WTC11 (cell line): ENCODE measurements around the gene NXT1. TPM values are rescaled to one million over a fixed set of nuclear protein-coding genes. Genes with fewer than 3 reads are reported as not detected.

ENCODE experiments used
- ATAC-seq: fragments of 200-7000 bp; cut with Tn5 transposase; 2 replicates; pipeline ENCODE4 v1.10.0; 2021; ENCODE audit warnings: mild to moderate bottlenecking, moderate library complexity
- CTCF ChIA-PET: fragments of 300-600 bp; sonication (Branson Sonifier 250); formaldehyde crosslinking; loops from one replicate; lab custom pipeline; 2021; ENCODE audit warnings: antibody characterized with exemption; lab: Charles Lee
- POLR2A ChIA-PET: fragments of 350-600 bp; sonication (Branson Sonifier 250); formaldehyde crosslinking; loops from one replicate; lab custom pipeline; 2021; ENCODE audit warnings: antibody characterized with exemption; lab: Charles Lee
- DNase-seq: peaks from one replicate; pipeline ENCODE4 v3.0.0; 2021; ENCODE audit warnings: low spot score
- H3K27ac Mint-ChIP-seq: 2 replicates; pipeline ENCODE4 v1.8.0; 2021; ENCODE audit warnings: mixed read lengths
- H3K27me3 Mint-ChIP-seq: 2 replicates; pipeline ENCODE4 v1.8.0; 2021; ENCODE audit warnings: low read depth, mild to moderate bottlenecking, moderate library complexity, mixed read lengths
- H3K36me3 Mint-ChIP-seq: 2 replicates; pipeline ENCODE4 v1.8.0; 2021; ENCODE audit warnings: mixed read lengths
- H3K4me1 Mint-ChIP-seq: 2 replicates; pipeline ENCODE4 v1.8.0; 2022; ENCODE audit warnings: mixed read lengths
- H3K4me3 Mint-ChIP-seq: 2 replicates; pipeline ENCODE4 v1.8.0; 2021; ENCODE audit warnings: mild to moderate bottlenecking, moderate library complexity, mixed read lengths
- H3K9me3 Mint-ChIP-seq: 2 replicates; pipeline ENCODE4 v1.8.0; 2021; ENCODE audit warnings: mixed read lengths
- FOXJ3 ChIP-seq: sonication (generic); formaldehyde crosslinking; IDR thresholded peaks from 2 replicates; pipeline ENCODE4 v1.9.0; 2021; ENCODE audit warnings: missing genetic modification reagents, mild to moderate bottlenecking, borderline replicate concordance
- FOXK1 ChIP-seq: sonication (generic); formaldehyde crosslinking; IDR thresholded peaks from 2 replicates; pipeline ENCODE4 v1.8.0; 2022; ENCODE audit warnings: mild to moderate bottlenecking, moderate library complexity, missing genetic modification reagents
- FOXP1 ChIP-seq: sonication (generic); formaldehyde crosslinking; IDR thresholded peaks from 2 replicates; pipeline ENCODE4 v1.8.0; 2022; ENCODE audit warnings: missing genetic modification reagents, mild to moderate bottlenecking, moderate library complexity, borderline replicate concordance
- GABPB1 ChIP-seq: sonication (generic); formaldehyde crosslinking; IDR thresholded peaks from 2 replicates; pipeline ENCODE4 v1.8.1; 2023; ENCODE audit warnings: mild to moderate bottlenecking, missing genetic modification reagents
- NFYB ChIP-seq: sonication (generic); formaldehyde crosslinking; conservative IDR thresholded peaks from 2 replicates; pipeline ENCODE4 v1.8.0; 2022; ENCODE audit warnings: low read depth, missing genetic modification reagents
- NR3C1 ChIP-seq: sonication (generic); formaldehyde crosslinking; conservative IDR thresholded peaks from 2 replicates; pipeline ENCODE4 v1.8.1; 2023; ENCODE audit warnings: low read depth, mild to moderate bottlenecking, missing genetic modification reagents
- TEAD1 ChIP-seq: sonication (generic); formaldehyde crosslinking; IDR thresholded peaks from 2 replicates; pipeline ENCODE4 v1.8.0; 2022; ENCODE audit warnings: mild to moderate bottlenecking, missing genetic modification reagents
- ZBTB21 ChIP-seq: sonication (generic); formaldehyde crosslinking; IDR thresholded peaks from 2 replicates; pipeline ENCODE4 v1.8.1; 2023; ENCODE audit warnings: mild to moderate bottlenecking, missing genetic modification reagents, borderline replicate concordance
- ZNF121 ChIP-seq: sonication (generic); formaldehyde crosslinking; IDR thresholded peaks from 2 replicates; pipeline ENCODE4 v1.8.0; 2023; ENCODE audit warnings: missing genetic modification reagents
- ZNF138 ChIP-seq: sonication (generic); formaldehyde crosslinking; conservative IDR thresholded peaks from 2 replicates; pipeline ENCODE4 v1.8.1; 2022; ENCODE audit warnings: mild to moderate bottlenecking, moderate library complexity, missing genetic modification reagents
- ZNF232 ChIP-seq: sonication (generic); formaldehyde crosslinking; IDR thresholded peaks from 2 replicates; pipeline ENCODE4 v1.8.0; 2022; ENCODE audit warnings: mild to moderate bottlenecking, missing genetic modification reagents
- ZNF281 ChIP-seq: sonication (generic); formaldehyde crosslinking; IDR thresholded peaks from 2 replicates; pipeline ENCODE4 v1.8.0; 2023; ENCODE audit warnings: mild to moderate bottlenecking, missing genetic modification reagents
- ZNF317 ChIP-seq: sonication (generic); formaldehyde crosslinking; IDR thresholded peaks from 2 replicates; pipeline ENCODE4 v1.8.1; 2023; ENCODE audit warnings: low read depth, mild to moderate bottlenecking, moderate library complexity, missing genetic modification reagents, borderline replicate concordance
- ZNF512 ChIP-seq: sonication (generic); formaldehyde crosslinking; IDR thresholded peaks from 2 replicates; pipeline ENCODE4 v1.8.1; 2022; ENCODE audit warnings: missing genetic modification reagents, borderline replicate concordance
- total RNA-seq: library from RNA; stranded (reverse); gene quantifications from 3 replicates; pipeline ENCODE4 v1.2.3, GENCODE V29; 2021
- TF ChIP-seq, protein P1 (sequence below): sonication (generic); formaldehyde crosslinking; IDR thresholded peaks from 2 replicates; pipeline ENCODE4 v1.8.0; 2022; ENCODE audit warnings: missing genetic modification reagents

NXT1 gene
- total RNA-seq, 1 experiment from 2014 or later, result 18.8 TPM

DNA sequence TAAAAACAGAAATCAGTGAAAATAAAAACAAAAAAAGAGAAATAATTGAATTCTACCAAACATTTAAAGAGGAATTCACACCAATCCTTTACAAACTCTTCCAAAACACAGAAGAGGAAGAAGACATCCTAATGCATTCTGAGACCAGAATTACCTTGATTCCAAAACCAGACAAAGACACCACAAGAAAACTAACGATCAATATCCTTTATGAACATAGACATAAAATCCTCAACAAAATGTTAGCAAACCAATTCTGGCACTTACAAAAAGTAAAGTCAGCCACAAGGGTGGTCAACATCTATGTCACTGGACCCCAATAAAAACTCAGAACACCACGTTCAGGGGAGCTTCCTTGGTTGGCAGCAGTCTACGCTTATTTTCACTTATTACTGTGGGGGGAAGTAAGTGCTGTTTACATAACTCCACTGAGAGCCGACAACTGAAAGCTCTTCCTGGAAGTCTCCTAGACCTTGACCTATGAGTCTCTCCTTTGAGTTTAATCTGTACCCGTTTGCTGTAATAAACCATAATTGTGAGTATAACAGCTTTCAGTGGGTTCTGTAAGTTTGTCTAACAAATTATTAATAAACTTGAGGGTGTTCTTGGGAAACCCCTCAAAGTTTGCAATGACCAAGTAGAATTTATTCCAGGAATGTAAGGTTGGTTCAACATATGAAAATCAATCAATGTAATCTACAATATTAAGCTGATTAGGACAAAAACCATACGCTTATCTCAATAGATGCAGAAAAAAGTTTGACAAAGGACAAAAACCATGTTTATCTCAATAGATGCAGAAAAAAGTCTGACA lies 35.9 kb downstream of the NXT1 start:
- peaks cover 60% of the 10 kb centered on the region for H3K36me3 Mint-ChIP-seq
- POLR2A ChIA-PET, result no interaction called here

GRCh38 chr20:23387118-23387443 lies 36.5 kb downstream of the NXT1 start:
- no peak for TF ChIP-seq FOXP1
- TF ChIP-seq ZNF138 (CRISPR knock-in tag), result no peak
- TF ChIP-seq FOXJ3 (CRISPR knock-in tag), result no peak
- no peak for TF ChIP-seq FOXK1 (CRISPR knock-in tag)
- TF ChIP-seq ZNF232 (CRISPR knock-in tag), result no peak
- no peak for TF ChIP-seq NR3C1 (CRISPR knock-in tag)
- no peak for TF ChIP-seq ZBTB21 (CRISPR knock-in tag)
- no peak for TF ChIP-seq ZNF281 (CRISPR knock-in tag)
- TF ChIP-seq ZNF317 (CRISPR knock-in tag), result no peak
- TF ChIP-seq, protein P1, sequence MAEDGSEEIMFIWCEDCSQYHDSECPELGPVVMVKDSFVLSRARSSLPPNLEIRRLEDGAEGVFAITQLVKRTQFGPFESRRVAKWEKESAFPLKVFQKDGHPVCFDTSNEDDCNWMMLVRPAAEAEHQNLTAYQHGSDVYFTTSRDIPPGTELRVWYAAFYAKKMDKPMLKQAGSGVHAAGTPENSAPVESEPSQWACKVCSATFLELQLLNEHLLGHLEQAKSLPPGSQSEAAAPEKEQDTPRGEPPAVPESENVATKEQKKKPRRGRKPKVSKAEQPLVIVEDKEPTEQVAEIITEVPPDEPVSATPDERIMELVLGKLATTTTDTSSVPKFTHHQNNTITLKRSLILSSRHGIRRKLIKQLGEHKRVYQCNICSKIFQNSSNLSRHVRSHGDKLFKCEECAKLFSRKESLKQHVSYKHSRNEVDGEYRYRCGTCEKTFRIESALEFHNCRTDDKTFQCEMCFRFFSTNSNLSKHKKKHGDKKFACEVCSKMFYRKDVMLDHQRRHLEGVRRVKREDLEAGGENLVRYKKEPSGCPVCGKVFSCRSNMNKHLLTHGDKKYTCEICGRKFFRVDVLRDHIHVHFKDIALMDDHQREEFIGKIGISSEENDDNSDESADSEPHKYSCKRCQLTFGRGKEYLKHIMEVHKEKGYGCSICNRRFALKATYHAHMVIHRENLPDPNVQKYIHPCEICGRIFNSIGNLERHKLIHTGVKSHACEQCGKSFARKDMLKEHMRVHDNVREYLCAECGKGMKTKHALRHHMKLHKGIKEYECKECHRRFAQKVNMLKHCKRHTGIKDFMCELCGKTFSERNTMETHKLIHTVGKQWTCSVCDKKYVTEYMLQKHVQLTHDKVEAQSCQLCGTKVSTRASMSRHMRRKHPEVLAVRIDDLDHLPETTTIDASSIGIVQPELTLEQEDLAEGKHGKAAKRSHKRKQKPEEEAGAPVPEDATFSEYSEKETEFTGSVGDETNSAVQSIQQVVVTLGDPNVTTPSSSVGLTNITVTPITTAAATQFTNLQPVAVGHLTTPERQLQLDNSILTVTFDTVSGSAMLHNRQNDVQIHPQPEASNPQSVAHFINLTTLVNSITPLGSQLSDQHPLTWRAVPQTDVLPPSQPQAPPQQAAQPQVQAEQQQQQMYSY, result no peak
- POLR2A ChIA-PET, result no interaction called here
- H3K27ac Mint-ChIP-seq, result no peak overlapping the region
- peaks cover 62% of the 10 kb centered on the region for H3K36me3 Mint-ChIP-seq
- no peak overlapping the region for H3K4me3 Mint-ChIP-seq
- ATAC-seq, result no peak
- H3K27me3 Mint-ChIP-seq, result no peaks in the 10 kb centered on the region
- no peak for DNase-seq
- peaks cover 30% of the 10 kb centered on the region for H3K4me1 Mint-ChIP-seq
- CTCF ChIA-PET, result interaction anchor here (1.3 kb wide), 1 partner anchor 55 kb away, joined by 3 read pairs; no protein-coding TSS in a partner anchor
- H3K9me3 Mint-ChIP-seq, result peaks cover 5% of the 10 kb centered on the region

More for the DNA sequence above, 35.9 kb downstream of the NXT1 start:
- DNase-seq, result no peak
- Mint-ChIP-seq H3K4me3 (no peak overlapping the region), H3K27ac (no peak overlapping the region), H3K9me3 (peaks cover 5% of the 10 kb centered on the region), H3K27me3 (no peaks in the 10 kb centered on the region), H3K4me1 (peaks cover 24% of the 10 kb centered on the region)
- CTCF ChIA-PET, result interaction anchor here (1.3 kb wide), 1 partner anchor 55 kb away, joined by 3 read pairs; no protein-coding TSS in a partner anchor
- no peak for ATAC-seq
- no peak for TF ChIP-seq ZNF121 (CRISPR knock-in tag)
- no peak for TF ChIP-seq ZNF512 (CRISPR knock-in tag)
- peak; percentile 30; the same call in 1 of the 2 replicates for TF ChIP-seq GABPB1 (CRISPR knock-in tag)
- no peak for TF ChIP-seq TEAD1 (CRISPR knock-in tag)
- no peak for TF ChIP-seq NFYB
